Peyer's patch (tissue), 4 donors: ENCODE data around the gene RSRC2. TPM values are rescaled to one million over a fixed set of nuclear protein-coding genes. Genes with fewer than 3 reads are reported as not detected.
"Not testable (repeated sequence)": the region's sequence is repeated elsewhere in the genome, so short reads cannot be mapped to it uniquely, and the experiment has no call there.

ENCODE experiments used
- DNase-seq, 3 donors: peaks; one replicate each; pipeline ENCODE4 v3.0.0-alpha.2; 2017 to 2019
- H3K27ac ChIP-seq, 4 donors: fragments of 200-600 bp; sonication (generic); one replicate each; pipeline ENCODE4 v1.5.1; 2016 to 2019
- H3K27me3 ChIP-seq, 2 donors: fragments of 200-600 bp; sonication (generic); one replicate each; pipeline ENCODE4 v1.5.1; 2019
- H3K36me3 ChIP-seq, 3 donors: fragments of 200-600 bp; sonication (generic); one replicate each; pipeline ENCODE4 v1.5.1; 2016 to 2019
- H3K4me1 ChIP-seq, 4 donors: fragments of 200-600 bp; sonication (generic); one replicate each; pipeline ENCODE4 v1.5.1; 2016 to 2019
- H3K4me3 ChIP-seq, 4 donors: fragments of 200-600 bp; sonication (generic); 1 replicate in 3 of 4; 2 replicates in 1 of 4; pipeline ENCODE4 v1.5.1; 2016 to 2019; ENCODE audit warnings: mild to moderate bottlenecking in 1 of 4
- H3K9me3 ChIP-seq, 4 donors: fragments of 200-600 bp; sonication (generic); one replicate each; pipeline ENCODE4 v1.5.1; 2016 to 2019; ENCODE audit warnings: mild to moderate bottlenecking in 1 of 4
- CTCF ChIP-seq, 6 experiments: fragments of 450-650 bp in 4 of 6; fragments of 200-600 bp in 2 of 6; sonication (generic) in 1 of 6; IDR thresholded peaks; one replicate each; pipeline ENCODE4 v1.5.1; 2017 to 2019; ENCODE audit warnings: antibody characterized with exemption in 6 of 6, mild to moderate bottlenecking in 3 of 6, moderate library complexity in 1 of 6
- POLR2A ChIP-seq, 2 donors: fragments of 450-650 bp; IDR thresholded peaks; one replicate each; pipeline ENCODE4 v1.5.1; 2017; ENCODE audit warnings: antibody characterized with exemption in 2 of 2, mild to moderate bottlenecking in 2 of 2, moderate library complexity in 2 of 2
- total RNA-seq, 4 donors: library from RNA; depleted of rRNA; stranded (reverse); fragments of >200 nt; gene quantifications; one replicate each; pipeline ENCODE4 v1.1.0, GENCODE V29; 2016

RSRC2 gene
- total RNA-seq, 4 donors from 2014 or later, result 78.5 to 455 (median 112) TPM

- TF ChIP-seq POLR2A (IDR thresholded peaks at IDR 0.05) (no peak), CTCF (IDR thresholded peaks at IDR 0.05) (no peak)
- DNase-seq, result peak in 2 of 3 donors; percentile 12 to 42
- Histone ChIP-seq H3K36me3 (peaks cover 0 to 65% (median 0%) of the 10 kb centered on the region in 3 donors), H3K27me3 (no peaks in the 10 kb centered on the region), H3K9me3 (no peaks in the 10 kb centered on the region), H3K4me3 (no peak overlapping the region), H3K4me1 (no peaks in the 10 kb centered on the region), H3K27ac (no peak overlapping the region)
Measured at GRCh38 chr12:122473543-122474323, 53.0 kb downstream of the RSRC2 start.

GRCh38 chr12:122471324-122472226 is 55.2 kb downstream of the RSRC2 start:
- peak in 2 of 3 donors; percentile 10 to 54 for DNase-seq
- no peaks in the 10 kb centered on the region for H3K4me1 ChIP-seq
- no peak for TF ChIP-seq POLR2A (IDR thresholded peaks at IDR 0.05)
- TF ChIP-seq CTCF (IDR thresholded peaks at IDR 0.05), result peak; percentile 49 to 95 (median 87)
- no peak overlapping the region for H3K4me3 ChIP-seq
- H3K36me3 ChIP-seq, result peaks cover 0 to 45% (median 0%) of the 10 kb centered on the region in 3 donors
- H3K9me3 ChIP-seq, result no peaks in the 10 kb centered on the region
- peak overlapping the region in 2 of 4 donors; percentile 38 to 58 for H3K27ac ChIP-seq
- no peaks in the 10 kb centered on the region for H3K27me3 ChIP-seq

DNA sequence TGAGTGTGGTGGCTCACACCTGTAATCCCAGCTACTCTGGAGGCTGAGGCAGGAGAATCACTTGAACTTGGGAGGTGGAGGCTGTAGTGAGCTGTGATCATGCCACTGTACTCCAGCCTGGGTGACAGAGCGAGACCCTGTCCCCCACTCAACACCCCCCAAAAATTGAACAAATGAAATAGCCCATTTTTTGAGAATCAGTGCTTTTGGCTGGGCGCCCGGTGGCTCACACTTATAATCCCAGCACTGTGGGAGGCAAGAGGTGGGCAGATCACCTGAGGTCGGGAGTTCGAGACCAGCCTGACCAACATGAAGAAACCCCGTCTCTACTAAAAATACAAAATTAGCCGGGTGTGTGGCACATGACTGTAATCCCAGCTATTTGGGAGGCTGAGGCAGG is 56.2 kb downstream of the RSRC2 start:
- peak in 2 of 3 donors; percentile 10 to 37 for DNase-seq
- H3K4me1 ChIP-seq, H3K27me3 ChIP-seq, H3K9me3 ChIP-seq, H3K4me3 ChIP-seq, H3K27ac ChIP-seq: not testable (repeated sequence)
- peaks cover 0 to 35% (median 0%) of the 10 kb centered on the region in 3 donors for H3K36me3 ChIP-seq

DNA sequence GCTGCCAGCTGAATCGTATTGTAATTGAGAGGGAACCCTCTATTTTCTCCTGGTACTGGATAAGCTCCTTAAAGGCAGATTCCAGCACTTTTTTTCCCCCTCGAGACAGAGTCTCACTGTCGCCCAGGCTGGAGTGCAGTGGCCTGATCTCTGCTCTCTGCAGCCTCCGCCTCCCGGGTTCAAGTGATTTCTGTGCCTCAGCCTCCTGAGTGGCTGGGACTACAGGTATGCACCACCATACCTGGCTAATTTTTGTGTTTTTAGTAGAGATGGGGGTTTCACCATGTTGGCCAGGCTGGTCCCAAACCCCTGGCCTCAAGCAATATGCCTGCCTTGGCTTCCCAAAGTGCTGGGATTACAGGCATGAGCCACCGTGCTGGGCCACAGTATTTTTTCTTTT is 56.9 kb downstream of the RSRC2 start:
- H3K36me3 ChIP-seq, result peaks cover 0 to 28% (median 0%) of the 10 kb centered on the region in 3 donors
- not testable (repeated sequence) for H3K9me3 ChIP-seq, H3K27ac ChIP-seq, H3K27me3 ChIP-seq, H3K4me1 ChIP-seq, H3K4me3 ChIP-seq
- DNase-seq, result peak in 1 of 3 donors; percentile 21

GRCh38 chr12:122467983-122468382 is 58.8 kb downstream of the RSRC2 start:
- no peak for DNase-seq
- Histone ChIP-seq H3K4me1 (no peaks in the 10 kb centered on the region), H3K36me3 (peaks cover 0 to 9% (median 0%) of the 10 kb centered on the region in 3 donors), H3K27ac (no peak overlapping the region), H3K27me3 (no peaks in the 10 kb centered on the region), H3K9me3 (no peaks in the 10 kb centered on the region), H3K4me3 (no peak overlapping the region)
- TF ChIP-seq POLR2A (IDR thresholded peaks at IDR 0.05), result no peak
- no peak for TF ChIP-seq CTCF (IDR thresholded peaks at IDR 0.05)

GRCh38 chr12:122464317-122465042 is 62.3 kb downstream of the RSRC2 start:
- H3K36me3 ChIP-seq, H3K27me3 ChIP-seq, H3K9me3 ChIP-seq, H3K4me1 ChIP-seq, H3K4me3 ChIP-seq: not testable (repeated sequence)
- peak in 2 of 3 donors; percentile 12 to 64 for DNase-seq
- H3K27ac ChIP-seq, result peak overlapping the region in 2 of 4 donors; percentile 27 to 70
